Ascending aorta (tissue), 2 donors: Measurements from ENCODE around the gene ATL2. TPM values are rescaled to one million over a fixed set of nuclear protein-coding genes. Genes with fewer than 3 reads are reported as not detected.

Experiments
- DNase-seq, 2 donors: peaks; one replicate each; pipeline ENCODE4 v3.0.0-alpha.2; 2019; ENCODE audit warnings: low spot score in 2 of 2
- H3K27ac ChIP-seq, 2 donors: fragments of 200-600 bp; sonication (generic); one replicate each; pipeline ENCODE4 v1.5.1; 2016 to 2017; ENCODE audit warnings: mild to moderate bottlenecking in 1 of 2
- H3K27me3 ChIP-seq: fragments of 200-600 bp; sonication (generic); one replicate; pipeline ENCODE4 v1.5.1; 2017
- H3K36me3 ChIP-seq, 2 donors: fragments of 200-600 bp; sonication (generic); one replicate each; pipeline ENCODE4 v1.5.1; 2016
- H3K4me1 ChIP-seq, 2 donors: fragments of 200-600 bp; sonication (generic); one replicate each; pipeline ENCODE4 v1.5.1; 2016 to 2017; ENCODE audit warnings: mild to moderate bottlenecking in 1 of 2
- H3K4me3 ChIP-seq, 2 donors: fragments of 200-600 bp; sonication (generic); one replicate each; pipeline ENCODE4 v1.5.1; 2016 to 2017; ENCODE audit warnings: mild to moderate bottlenecking in 1 of 2
- H3K9me3 ChIP-seq, 2 donors: fragments of 200-600 bp; sonication (generic); one replicate each; pipeline ENCODE4 v1.5.1; 2016
- CTCF ChIP-seq, 3 experiments: fragments of 200-600 bp in 2 of 3; fragments of 450-650 bp in 1 of 3; sonication (generic) in 2 of 3; IDR thresholded peaks; one replicate each; pipeline ENCODE4 v1.5.1; 2016 to 2019; ENCODE audit warnings: antibody characterized with exemption in 3 of 3, mild to moderate bottlenecking in 1 of 3, moderate library complexity in 1 of 3
- intact Hi-C: fragments of 100-400 bp; cut with DNase I; formaldehyde crosslinking; loops from one replicate; pipeline ENCODE4 v1.15.1; 2023
- total RNA-seq: library from RNA; depleted of rRNA; stranded (reverse); fragments of >200 nt; gene quantifications from one replicate; pipeline ENCODE4 v1.1.0, GENCODE V29; 2016

The ATL2 gene
- total RNA-seq, 1 donor from 2014 or later, result 49.1 TPM

GRCh38 chr2:38344813-38345212 lies 32.3 kb downstream of the ATL2 start:
- no peak for TF ChIP-seq CTCF (IDR thresholded peaks at IDR 0.05)
- Histone ChIP-seq H3K9me3 (no peaks in the 10 kb centered on the region), H3K4me1 (no peaks in the 10 kb centered on the region), H3K4me3 (no peak overlapping the region), H3K36me3 (peaks cover 0 to 10% of the 10 kb centered on the region in 2 donors), H3K27me3 (no peaks in the 10 kb centered on the region), H3K27ac (no peak overlapping the region)
- no peak for DNase-seq
- intact Hi-C loops, result no loop called here

- intact Hi-C loops, result no loop called here
- H3K27ac ChIP-seq, result no peak overlapping the region
- H3K36me3 ChIP-seq, result peaks cover 5 to 15% of the 10 kb centered on the region in 2 donors
- no peaks in the 10 kb centered on the region for H3K9me3 ChIP-seq
- no peak overlapping the region for H3K4me3 ChIP-seq
- no peaks in the 10 kb centered on the region for H3K27me3 ChIP-seq
- no peaks in the 10 kb centered on the region for H3K4me1 ChIP-seq
- TF ChIP-seq CTCF (IDR thresholded peaks at IDR 0.05), result no peak
- DNase-seq, result no peak
Observed at GRCh38 chr2:38343212-38343611, 33.9 kb downstream of the ATL2 start.

- no peak for TF ChIP-seq CTCF (IDR thresholded peaks at IDR 0.05)
- Histone ChIP-seq H3K27me3 (no peaks in the 10 kb centered on the region), H3K36me3 (peaks cover 5 to 42% of the 10 kb centered on the region in 2 donors), H3K4me1 (no peaks in the 10 kb centered on the region), H3K27ac (no peak overlapping the region), H3K4me3 (no peak overlapping the region), H3K9me3 (no peaks in the 10 kb centered on the region)
- DNase-seq, result no peak
- intact Hi-C loops, result no loop called here
Observed at GRCh38 chr2:38336621-38337020, 40.5 kb downstream of the ATL2 start.

GRCh38 chr2:38330754-38331153 lies 46.3 kb downstream of the ATL2 start:
- peaks cover 0 to 7% of the 10 kb centered on the region in 2 donors for H3K9me3 ChIP-seq
- no peak for DNase-seq
- H3K4me1 ChIP-seq, result no peaks in the 10 kb centered on the region
- no peak overlapping the region for H3K27ac ChIP-seq
- TF ChIP-seq CTCF (IDR thresholded peaks at IDR 0.05), result no peak
- intact Hi-C loops, result no loop called here
- peaks cover 0 to 30% of the 10 kb centered on the region in 2 donors for H3K36me3 ChIP-seq
- H3K27me3 ChIP-seq, result no peaks in the 10 kb centered on the region
- no peak overlapping the region for H3K4me3 ChIP-seq

- peaks cover 0 to 18% of the 10 kb centered on the region in 2 donors for H3K36me3 ChIP-seq
- intact Hi-C loops, result no loop called here
- peaks cover 0 to 7% of the 10 kb centered on the region in 2 donors for H3K9me3 ChIP-seq
- no peak overlapping the region for H3K4me3 ChIP-seq
- DNase-seq, result no peak
- no peak overlapping the region for H3K27ac ChIP-seq
- no peaks in the 10 kb centered on the region for H3K4me1 ChIP-seq
- TF ChIP-seq CTCF (IDR thresholded peaks at IDR 0.05), result no peak
- no peaks in the 10 kb centered on the region for H3K27me3 ChIP-seq
Observed at GRCh38 chr2:38327580-38327979, 49.5 kb downstream of the ATL2 start.

GRCh38 chr2:38323623-38324022 lies 53.5 kb downstream of the ATL2 start:
- intact Hi-C loops, result no loop called here
- TF ChIP-seq CTCF (IDR thresholded peaks at IDR 0.05), result no peak
- Histone ChIP-seq H3K9me3 (no peaks in the 10 kb centered on the region), H3K27ac (no peak overlapping the region), H3K4me3 (no peak overlapping the region), H3K4me1 (no peaks in the 10 kb centered on the region), H3K27me3 (no peaks in the 10 kb centered on the region), H3K36me3 (peaks cover 2 to 3% of the 10 kb centered on the region in 2 donors)
- no peak for DNase-seq
